ENCODE measurements around the gene KLHDC8B.

The KLHDC8B gene

DNA sequence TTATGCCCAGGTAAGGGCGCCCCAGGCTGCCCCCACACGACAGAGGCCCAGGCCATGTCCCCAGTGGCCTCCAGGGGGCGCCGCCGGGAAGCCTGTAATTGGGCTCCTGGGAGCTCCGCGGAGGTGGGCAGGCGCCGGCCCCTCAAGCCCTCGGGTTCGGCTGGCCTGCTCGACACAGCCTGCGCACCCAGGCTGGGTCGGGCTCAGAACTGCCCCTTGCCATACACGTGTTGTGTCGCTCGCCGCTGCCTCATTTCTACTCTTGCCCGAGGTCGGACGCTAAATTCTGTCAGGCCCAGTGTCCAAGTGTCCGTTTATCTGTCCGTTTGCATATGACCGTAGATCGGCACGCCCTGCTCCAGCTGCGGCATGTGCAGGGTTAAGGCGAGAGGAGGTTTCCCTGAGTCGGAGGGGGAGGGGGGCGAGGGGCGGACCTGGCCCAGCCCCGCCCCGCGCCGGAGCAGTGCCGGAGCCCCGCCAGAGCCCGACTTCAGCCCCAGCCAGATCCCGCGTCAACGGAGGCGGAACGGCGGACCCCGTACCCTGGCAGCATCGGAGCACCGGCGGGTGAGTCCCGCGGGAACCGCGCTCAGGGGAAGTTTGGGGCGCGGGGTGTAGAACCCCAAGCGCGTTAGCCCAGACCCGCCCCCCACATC lies at the start of gene KLHDC8B:
Gene KLHDC8B (plus strand): TSS at position 480 of the 656 bp plus-strand sequence. CDS start 1,172 bp downstream, outside the sequence.
- TF ChIP-seq, protein P1, sequence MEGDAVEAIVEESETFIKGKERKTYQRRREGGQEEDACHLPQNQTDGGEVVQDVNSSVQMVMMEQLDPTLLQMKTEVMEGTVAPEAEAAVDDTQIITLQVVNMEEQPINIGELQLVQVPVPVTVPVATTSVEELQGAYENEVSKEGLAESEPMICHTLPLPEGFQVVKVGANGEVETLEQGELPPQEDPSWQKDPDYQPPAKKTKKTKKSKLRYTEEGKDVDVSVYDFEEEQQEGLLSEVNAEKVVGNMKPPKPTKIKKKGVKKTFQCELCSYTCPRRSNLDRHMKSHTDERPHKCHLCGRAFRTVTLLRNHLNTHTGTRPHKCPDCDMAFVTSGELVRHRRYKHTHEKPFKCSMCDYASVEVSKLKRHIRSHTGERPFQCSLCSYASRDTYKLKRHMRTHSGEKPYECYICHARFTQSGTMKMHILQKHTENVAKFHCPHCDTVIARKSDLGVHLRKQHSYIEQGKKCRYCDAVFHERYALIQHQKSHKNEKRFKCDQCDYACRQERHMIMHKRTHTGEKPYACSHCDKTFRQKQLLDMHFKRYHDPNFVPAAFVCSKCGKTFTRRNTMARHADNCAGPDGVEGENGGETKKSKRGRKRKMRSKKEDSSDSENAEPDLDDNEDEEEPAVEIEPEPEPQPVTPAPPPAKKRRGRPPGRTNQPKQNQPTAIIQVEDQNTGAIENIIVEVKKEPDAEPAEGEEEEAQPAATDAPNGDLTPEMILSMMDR (IDR thresholded peaks at IDR 0.05): peak; percentile 91
- H3K4me3 ChIP-seq (ENCODE audit: low read depth in 1 of 2, low read length in 1 of 2): peak within 1 kb of the TSS; percentile 70 to 84
- H3K36me3 ChIP-seq: no peaks in the 10 kb centered on the region
- H3K27ac ChIP-seq: peak within 1 kb of the TSS; percentile 68
- H3K4me1 ChIP-seq (ENCODE audit: control insufficient read depth in 1 of 2, insufficient read depth in 1 of 2, low read depth in 1 of 2, low read length in 1 of 2): peaks cover 13 to 15% of the 10 kb centered on the region in 2 experiments
- peaks cover 6% of the 10 kb centered on the region for H3K27me3 ChIP-seq
- no peaks in the 10 kb centered on the region for H3K9me3 ChIP-seq

DNA sequence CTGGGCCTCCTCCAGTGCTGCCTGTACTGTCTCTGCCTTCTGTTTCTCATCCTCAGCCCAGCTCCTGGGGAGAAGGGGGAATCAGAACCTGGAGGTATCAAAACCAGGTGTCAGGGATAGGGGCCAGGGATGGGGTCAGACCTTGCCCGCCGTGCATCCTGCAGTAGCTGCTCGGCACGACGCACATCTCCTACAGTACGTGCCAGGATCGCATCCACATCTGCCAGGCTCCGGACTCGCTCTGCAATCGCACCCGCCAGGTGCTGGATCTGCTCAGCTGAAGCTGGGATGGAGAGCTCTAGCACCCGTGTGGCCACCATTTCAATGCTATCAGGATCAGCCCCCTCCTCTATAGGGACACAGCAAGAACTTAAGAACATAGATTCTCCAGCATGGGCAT lies 49.4 kb upstream of the KLHDC8B start:
- TF ChIP-seq, protein P1 (IDR thresholded peaks at IDR 0.05): no peak
- Histone ChIP-seq H3K27ac (peak overlapping the region; percentile 96), H3K4me3 (ENCODE audit: low read depth in 1 of 2, low read length in 1 of 2) (no peak overlapping the region), H3K27me3 (no peaks in the 10 kb centered on the region), H3K36me3 (peaks cover 21% of the 10 kb centered on the region), H3K4me1 (ENCODE audit: control insufficient read depth in 1 of 2, insufficient read depth in 1 of 2, low read depth in 1 of 2, low read length in 1 of 2) (peaks cover 13 to 25% of the 10 kb centered on the region in 2 experiments), H3K9me3 (no peaks in the 10 kb centered on the region)

DNA sequence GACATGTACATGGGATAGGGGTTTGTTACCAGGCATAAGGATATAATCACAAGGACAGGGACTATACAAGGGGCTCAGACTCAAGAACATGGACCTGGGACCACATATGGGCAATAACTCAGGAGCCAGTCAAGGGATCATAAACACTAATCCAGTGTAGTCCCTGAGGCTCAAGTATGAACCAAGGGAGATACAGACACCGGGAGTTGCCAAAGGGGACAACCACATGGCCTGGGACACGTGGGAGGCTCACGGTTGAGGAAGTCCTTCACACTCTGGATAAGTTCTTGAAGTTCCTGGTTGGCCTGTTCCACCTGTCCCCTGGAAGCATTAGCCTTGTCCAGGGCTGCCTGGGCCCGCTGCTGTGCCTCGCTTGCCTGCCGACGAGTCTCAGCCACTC lies 48.9 kb upstream of the KLHDC8B start:
- no peaks in the 10 kb centered on the region for H3K27me3 ChIP-seq
- H3K4me3 ChIP-seq (ENCODE audit: low read depth in 1 of 2, low read length in 1 of 2): no peak overlapping the region
- no peak overlapping the region for H3K27ac ChIP-seq
- TF ChIP-seq, protein P1 (IDR thresholded peaks at IDR 0.05): no peak
- no peaks in the 10 kb centered on the region for H3K9me3 ChIP-seq
- H3K4me1 ChIP-seq (ENCODE audit: control insufficient read depth in 1 of 2, insufficient read depth in 1 of 2, low read depth in 1 of 2, low read length in 1 of 2): peaks cover 13 to 25% of the 10 kb centered on the region in 2 experiments
- peaks cover 17% of the 10 kb centered on the region for H3K36me3 ChIP-seq

DNA sequence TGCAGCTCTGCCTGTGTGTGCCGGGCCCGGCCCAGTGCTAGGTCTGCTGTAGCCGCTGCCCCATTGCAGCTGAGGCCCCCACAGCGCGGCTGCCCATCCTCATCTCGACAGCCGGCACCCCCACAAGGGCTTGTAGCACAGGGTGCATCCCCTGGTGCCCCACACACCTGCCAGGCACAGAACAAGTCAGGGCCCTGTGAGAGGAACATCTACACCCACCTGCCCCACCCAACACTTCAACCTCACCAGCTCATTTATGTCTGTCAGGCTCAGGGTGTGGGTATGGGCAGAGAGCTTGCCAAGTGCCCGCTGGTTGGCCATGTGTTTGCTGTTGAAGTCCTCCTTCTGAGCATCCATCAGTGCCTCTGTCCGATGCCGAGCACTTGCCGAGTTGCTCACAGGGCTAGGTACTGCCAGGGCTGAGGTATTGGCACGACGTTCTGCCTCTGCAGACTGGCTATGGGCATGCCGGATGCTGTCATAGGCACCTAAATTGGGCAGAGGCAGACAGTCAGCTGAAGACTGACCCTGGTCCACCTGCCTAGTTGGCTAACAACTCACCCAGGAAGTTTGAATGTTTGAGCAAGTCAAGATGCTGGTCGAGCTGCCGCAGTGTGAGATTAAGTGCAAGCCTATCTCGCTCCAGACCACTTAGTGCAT lies 48.4 kb upstream of the KLHDC8B start:
- peaks cover 13 to 25% of the 10 kb centered on the region in 2 experiments for H3K4me1 ChIP-seq (ENCODE audit: control insufficient read depth in 1 of 2, insufficient read depth in 1 of 2, low read depth in 1 of 2, low read length in 1 of 2)
- no peak overlapping the region for H3K4me3 ChIP-seq (ENCODE audit: low read depth in 1 of 2, low read length in 1 of 2)
- H3K36me3 ChIP-seq: peaks cover 11% of the 10 kb centered on the region
- H3K27ac ChIP-seq: no peak overlapping the region
- TF ChIP-seq, protein P1 (IDR thresholded peaks at IDR 0.05): no peak
- H3K9me3 ChIP-seq: no peaks in the 10 kb centered on the region
- no peaks in the 10 kb centered on the region for H3K27me3 ChIP-seq

DNA sequence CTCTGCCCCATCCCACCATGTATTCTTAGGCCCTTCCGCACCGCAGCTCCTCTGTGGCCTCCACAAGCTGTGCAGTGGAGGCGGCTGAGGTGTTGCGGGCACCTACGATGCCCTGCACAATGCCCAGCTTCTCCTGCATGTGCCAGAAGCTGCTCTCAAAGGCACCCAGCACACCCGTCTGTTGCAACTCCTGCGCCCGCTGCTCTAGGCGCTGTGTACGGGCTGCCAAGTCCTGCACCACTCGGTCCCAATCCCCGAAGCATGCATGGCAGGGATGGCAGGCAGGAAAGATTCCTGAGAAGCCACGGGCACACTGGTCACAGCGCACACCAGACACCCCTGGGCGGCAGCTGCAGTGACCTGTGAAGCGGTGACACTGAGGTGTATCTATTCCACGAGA lies 47.7 kb upstream of the KLHDC8B start:
- TF ChIP-seq, protein P1 (IDR thresholded peaks at IDR 0.05): no peak
- peaks cover 4% of the 10 kb centered on the region for H3K36me3 ChIP-seq
- no peak overlapping the region for H3K27ac ChIP-seq
- H3K4me1 ChIP-seq (ENCODE audit: control insufficient read depth in 1 of 2, insufficient read depth in 1 of 2, low read depth in 1 of 2, low read length in 1 of 2): peaks cover 13 to 25% of the 10 kb centered on the region in 2 experiments
- H3K4me3 ChIP-seq (ENCODE audit: low read depth in 1 of 2, low read length in 1 of 2): no peak overlapping the region
- H3K9me3 ChIP-seq: no peaks in the 10 kb centered on the region
- no peaks in the 10 kb centered on the region for H3K27me3 ChIP-seq
